Measurements from ENCODE around the gene TF. TPM values are rescaled to one million over a fixed set of nuclear protein-coding genes. Genes with fewer than 3 reads are reported as not detected.

Gene TF
- total and polyA plus RNA-seq, 2 of the 8 experiments (the other 6 are each of a cell fraction or from before 2014, with no cell fraction given) = 0.02 to 0.26 TPM

DNA sequence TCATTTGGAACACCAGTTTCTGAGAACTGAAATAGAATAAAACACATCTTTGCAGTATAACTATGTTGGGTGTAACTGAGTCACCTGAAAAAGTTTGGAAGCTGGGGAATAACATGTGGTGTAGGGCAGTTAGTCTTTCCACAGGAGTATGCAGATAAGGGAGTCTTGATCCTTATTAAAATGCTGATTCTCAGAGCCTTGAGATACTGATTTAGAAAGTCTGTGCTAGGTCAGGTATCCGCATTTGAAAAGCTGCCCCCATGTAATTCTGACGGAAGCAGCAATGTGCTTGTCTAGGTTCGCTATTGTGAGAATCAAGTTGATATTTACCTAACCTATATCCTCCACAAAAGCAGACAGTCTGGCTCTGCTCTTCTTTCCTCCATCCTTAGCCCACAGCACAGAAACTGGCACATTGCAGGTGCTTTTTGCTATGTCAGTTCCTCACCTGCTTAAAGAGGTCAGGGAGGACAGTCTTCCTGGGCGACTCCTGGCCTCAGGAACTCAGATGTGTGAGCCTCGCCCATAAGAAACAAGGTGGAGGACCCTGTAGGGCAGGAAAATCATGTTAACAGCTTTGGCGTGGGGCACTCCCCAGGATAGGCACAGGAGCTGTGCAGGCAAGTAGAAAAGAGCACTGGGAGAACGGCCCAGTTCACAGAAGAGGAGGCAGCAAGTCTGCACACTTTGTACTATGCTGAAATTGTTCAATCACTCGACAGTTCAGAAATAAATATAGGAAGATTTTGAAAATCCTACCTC, 31.8 kb downstream of the TF start:
- ChIA-PET POLR2A (ENCODE audit: partially characterized antibody) (no interaction called here), CTCF (ENCODE audit: partially characterized antibody) (interaction anchor here (1.1 kb wide), 1 partner anchor 133 kb away, joined by 3 read pairs; no protein-coding TSS in a partner anchor)
- 0 out of 4 replicates have a peak overlapping the region, but pooled peaks of 1 of the 2 experiments have one; percentile 9 for H3K4me2 ChIP-seq (ENCODE audit: insufficient read depth in 1 of 2, low read depth in 2 of 2, low read length in 2 of 2)

More for the DNA sequence above, 31.8 kb downstream of the TF start:
- Histone ChIP-seq H3K23me2 (ENCODE audit: low read depth, low read length) (no peaks in the 10 kb centered on the region), H3K56ac (replicated peaks; ENCODE audit: insufficient read length, low read depth, low read length) (no peak overlapping the region), H2BK12ac (ENCODE audit: low read depth, low read length) (no peak overlapping the region), H3K4me3 (ENCODE audit: extremely low read depth in 1 of 4, insufficient read depth in 2 of 4, low read depth in 3 of 4, low read length in 4 of 4) (no peak overlapping the region), H2BK120ac (replicated peaks; ENCODE audit: low read depth, low read length) (no peak overlapping the region), H3K14ac (ENCODE audit: insufficient read length) (no peak overlapping the region), H3K23ac (ENCODE audit: insufficient read length) (no peak overlapping the region), H3K4ac (replicated peaks; ENCODE audit: insufficient read length, low read depth, low read length) (no peak overlapping the region), H2AFZ (ENCODE audit: low read length) (0 out of 2 replicates have a peak overlapping the region, but pooled peaks have one; percentile 2), H3K27me3 (replicated peaks in 1 of 4; ENCODE audit: control insufficient read depth in 3 of 4, extremely low read depth in 1 of 4, insufficient read depth in 3 of 4, low read length in 3 of 4) (no peaks in the 10 kb centered on the region), H4K8ac (ENCODE audit: extremely low read depth, insufficient read depth, low read length) (no peak overlapping the region), H2BK20ac (ENCODE audit: low read length) (no peak overlapping the region), H4K5ac (ENCODE audit: insufficient read length, low read depth, low read length) (no peak overlapping the region), H4K91ac (replicated peaks; ENCODE audit: insufficient read length, low read length) (no peak overlapping the region), H3K27ac (ENCODE audit: low read depth, low read length) (no peak overlapping the region), H3K9ac (replicated peaks in 1 of 4; ENCODE audit: extremely low read depth in 1 of 4, low read depth in 3 of 4, low read length in 3 of 4) (no peak overlapping the region), H2BK15ac (ENCODE audit: low read length) (no peak overlapping the region), H3K18ac (ENCODE audit: extremely low read depth, low read length) (no peak overlapping the region), H3K36me3 (ENCODE audit: control insufficient read depth in 2 of 4, insufficient read depth in 4 of 4, low read length in 3 of 4) (no peaks in the 10 kb centered on the region), H2AK5ac (ENCODE audit: low read depth, low read length) (no peak overlapping the region), H2BK5ac (ENCODE audit: low read depth, low read length) (no peak overlapping the region), H3K9me3 (ENCODE audit: insufficient read depth in 2 of 2, low read depth in 1 of 2, low read length in 1 of 2) (no peaks in the 10 kb centered on the region), H3K79me1 (ENCODE audit: low read depth, low read length) (no peaks in the 10 kb centered on the region), H3K4me1 (replicated peaks in 1 of 4; ENCODE audit: control insufficient read depth in 3 of 4, insufficient read depth in 4 of 4, low read length in 3 of 4) (peaks cover 0 to 6% (median 0%) of the 10 kb centered on the region in 4 experiments; a peak in 1 of 7 replicates), H3K79me2 (ENCODE audit: control insufficient read depth in 1 of 2, insufficient read depth in 2 of 2, low read length in 2 of 2) (0 out of 4 replicates have a peak, but pooled peaks cover 0 to 3% of the 10 kb centered on the region in 2 experiments), H4K20me1 (replicated peaks in 1 of 2; ENCODE audit: control insufficient read depth in 1 of 2, insufficient read depth in 2 of 2, low read length in 2 of 2) (no peaks in the 10 kb centered on the region)
- DNase-seq (ENCODE audit: low read depth in 1 of 2, low spot score in 2 of 2) (no peak), FAIRE-seq (peak; percentile 32)
- TF ChIP-seq SIX5 (IDR thresholded peaks at IDR 0.05; ENCODE audit: low read depth, low read length) (no peak), RNF2 (IDR thresholded peaks at IDR 0.05; ENCODE audit: borderline replicate concordance, low read depth, low read length, missing control alignments, poor library complexity, severe bottlenecking) (no peak), CBX8 (IDR thresholded peaks at IDR 0.05; ENCODE audit: borderline replicate concordance, low read depth, low read length) (no peak), RFX5 (IDR thresholded peaks at IDR 0.05; ENCODE audit: borderline replicate concordance, low read depth, low read length) (no peak), RBBP5 (IDR thresholded peaks at IDR 0.05; ENCODE audit: borderline replicate concordance, low read depth, low read length) (no peak), SP2 (IDR thresholded peaks at IDR 0.05; ENCODE audit: low read length) (no peak)
- WGBS, 2 experiments (ENCODE audit: extremely low coverage in 1 of 2, insufficient coverage in 1 of 2, insufficient read length in 1 of 2, insufficient replicate concordance in 2 of 2, low coverage in 1 of 2, low lambda C conversion rate in 2 of 2, missing lambda C conversion rate in 1 of 2) = 74% methylated on average over 8 of the region's 8 CpGs; no CpG with 5 or more reads in 1 of the 2 experiments
